ENCODE data around the gene CYP27A1. TPM values are rescaled to one million over a fixed set of nuclear protein-coding genes. Genes with fewer than 3 reads are reported as not detected.

Gene CYP27A1
- total and polyA plus RNA-seq, 9 of the 15 experiments (the other 6 are each of a cell fraction or from before 2014, with no cell fraction given): 0.20 TPM; not detected in 8

DNA sequence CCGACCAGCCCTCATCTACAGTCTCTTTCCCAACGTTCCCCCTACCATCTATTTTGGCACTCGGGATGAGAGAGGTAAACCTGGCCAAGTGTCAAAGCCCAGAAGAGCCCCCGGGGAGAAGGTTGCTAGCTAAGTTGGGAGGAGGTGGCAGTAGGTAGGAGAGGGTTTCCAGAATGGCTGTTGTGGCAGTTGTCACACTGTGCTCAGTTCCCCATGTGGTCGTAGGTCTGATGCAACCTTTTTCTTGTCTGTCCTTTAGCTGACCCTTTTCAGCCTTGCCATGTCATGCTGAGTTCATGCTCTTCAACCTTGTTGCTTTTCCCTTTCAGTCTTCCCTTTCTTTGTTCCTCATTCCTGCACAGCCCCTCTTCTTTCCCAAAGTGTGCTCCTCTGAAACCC, 36.8 kb upstream of the CYP27A1 start (continued):
- TF ChIP-seq ZNF512 (tag; IDR thresholded peaks at IDR 0.05) (no peak), ESRRA (IDR thresholded peaks at IDR 0.05; ENCODE audit: borderline replicate concordance, low read depth) (peak; percentile 69; the same call in 1 of the 2 replicates), NFYB (IDR thresholded peaks at IDR 0.05; ENCODE audit: extremely low read depth, insufficient read length) (no peak), PCBP1 (IDR thresholded peaks at IDR 0.05; ENCODE audit: low read depth, low read length, poor library complexity, severe bottlenecking) (no peak), FOXJ3 (CRISPR knock-in tag; IDR thresholded peaks at IDR 0.05) (no peak), DPF2 (IDR thresholded peaks at IDR 0.05) (peak; percentile 61; the same call in 1 of the 2 replicates), SMC3 (conservative IDR thresholded peaks at IDR 0.05; ENCODE audit: insufficient read depth, low read depth, low read length) (no peak), TCF3 (CRISPR knock-in tag; IDR thresholded peaks at IDR 0.05) (no peak), HDGF (IDR thresholded peaks at IDR 0.05) (peak; percentile 48; the same call in 1 of the 2 replicates), NR4A1 (CRISPR knock-in tag; IDR thresholded peaks at IDR 0.05) (no peak), NR4A1 (tag; IDR thresholded peaks at IDR 0.05) (peak; percentile 71; the same call in 1 of the 2 replicates), SRSF1 (IDR thresholded peaks at IDR 0.05; ENCODE audit: low read depth, low read length) (no peak), SIX5 (IDR thresholded peaks at IDR 0.05; ENCODE audit: borderline replicate concordance in 1 of 2, insufficient read depth in 1 of 2, low read depth in 1 of 2, low read length in 2 of 2) (no peak), POLR2A (conservative IDR thresholded peaks at IDR 0.05) (no peak), GATA2 (CRISPR knock-in tag; IDR thresholded peaks at IDR 0.05) (no peak), EWSR1 (IDR thresholded peaks at IDR 0.05; ENCODE audit: borderline replicate concordance, low read depth, partially characterized antibody) (no peak), BMI1 (IDR thresholded peaks at IDR 0.05; ENCODE audit: low read length) (no peak)
- TF ChIP-seq, protein P1, sequence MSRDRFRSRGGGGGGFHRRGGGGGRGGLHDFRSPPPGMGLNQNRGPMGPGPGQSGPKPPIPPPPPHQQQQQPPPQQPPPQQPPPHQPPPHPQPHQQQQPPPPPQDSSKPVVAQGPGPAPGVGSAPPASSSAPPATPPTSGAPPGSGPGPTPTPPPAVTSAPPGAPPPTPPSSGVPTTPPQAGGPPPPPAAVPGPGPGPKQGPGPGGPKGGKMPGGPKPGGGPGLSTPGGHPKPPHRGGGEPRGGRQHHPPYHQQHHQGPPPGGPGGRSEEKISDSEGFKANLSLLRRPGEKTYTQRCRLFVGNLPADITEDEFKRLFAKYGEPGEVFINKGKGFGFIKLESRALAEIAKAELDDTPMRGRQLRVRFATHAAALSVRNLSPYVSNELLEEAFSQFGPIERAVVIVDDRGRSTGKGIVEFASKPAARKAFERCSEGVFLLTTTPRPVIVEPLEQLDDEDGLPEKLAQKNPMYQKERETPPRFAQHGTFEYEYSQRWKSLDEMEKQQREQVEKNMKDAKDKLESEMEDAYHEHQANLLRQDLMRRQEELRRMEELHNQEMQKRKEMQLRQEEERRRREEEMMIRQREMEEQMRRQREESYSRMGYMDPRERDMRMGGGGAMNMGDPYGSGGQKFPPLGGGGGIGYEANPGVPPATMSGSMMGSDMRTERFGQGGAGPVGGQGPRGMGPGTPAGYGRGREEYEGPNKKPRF (IDR thresholded peaks at IDR 0.05; ENCODE audit: low read depth, low read length): no peak
- TF ChIP-seq, protein P2, sequence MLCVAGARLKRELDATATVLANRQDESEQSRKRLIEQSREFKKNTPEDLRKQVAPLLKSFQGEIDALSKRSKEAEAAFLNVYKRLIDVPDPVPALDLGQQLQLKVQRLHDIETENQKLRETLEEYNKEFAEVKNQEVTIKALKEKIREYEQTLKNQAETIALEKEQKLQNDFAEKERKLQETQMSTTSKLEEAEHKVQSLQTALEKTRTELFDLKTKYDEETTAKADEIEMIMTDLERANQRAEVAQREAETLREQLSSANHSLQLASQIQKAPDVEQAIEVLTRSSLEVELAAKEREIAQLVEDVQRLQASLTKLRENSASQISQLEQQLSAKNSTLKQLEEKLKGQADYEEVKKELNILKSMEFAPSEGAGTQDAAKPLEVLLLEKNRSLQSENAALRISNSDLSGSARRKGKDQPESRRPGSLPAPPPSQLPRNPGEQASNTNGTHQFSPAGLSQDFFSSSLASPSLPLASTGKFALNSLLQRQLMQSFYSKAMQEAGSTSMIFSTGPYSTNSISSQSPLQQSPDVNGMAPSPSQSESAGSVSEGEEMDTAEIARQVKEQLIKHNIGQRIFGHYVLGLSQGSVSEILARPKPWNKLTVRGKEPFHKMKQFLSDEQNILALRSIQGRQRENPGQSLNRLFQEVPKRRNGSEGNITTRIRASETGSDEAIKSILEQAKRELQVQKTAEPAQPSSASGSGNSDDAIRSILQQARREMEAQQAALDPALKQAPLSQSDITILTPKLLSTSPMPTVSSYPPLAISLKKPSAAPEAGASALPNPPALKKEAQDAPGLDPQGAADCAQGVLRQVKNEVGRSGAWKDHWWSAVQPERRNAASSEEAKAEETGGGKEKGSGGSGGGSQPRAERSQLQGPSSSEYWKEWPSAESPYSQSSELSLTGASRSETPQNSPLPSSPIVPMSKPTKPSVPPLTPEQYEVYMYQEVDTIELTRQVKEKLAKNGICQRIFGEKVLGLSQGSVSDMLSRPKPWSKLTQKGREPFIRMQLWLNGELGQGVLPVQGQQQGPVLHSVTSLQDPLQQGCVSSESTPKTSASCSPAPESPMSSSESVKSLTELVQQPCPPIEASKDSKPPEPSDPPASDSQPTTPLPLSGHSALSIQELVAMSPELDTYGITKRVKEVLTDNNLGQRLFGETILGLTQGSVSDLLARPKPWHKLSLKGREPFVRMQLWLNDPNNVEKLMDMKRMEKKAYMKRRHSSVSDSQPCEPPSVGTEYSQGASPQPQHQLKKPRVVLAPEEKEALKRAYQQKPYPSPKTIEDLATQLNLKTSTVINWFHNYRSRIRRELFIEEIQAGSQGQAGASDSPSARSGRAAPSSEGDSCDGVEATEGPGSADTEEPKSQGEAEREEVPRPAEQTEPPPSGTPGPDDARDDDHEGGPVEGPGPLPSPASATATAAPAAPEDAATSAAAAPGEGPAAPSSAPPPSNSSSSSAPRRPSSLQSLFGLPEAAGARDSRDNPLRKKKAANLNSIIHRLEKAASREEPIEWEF (CRISPR knock-in tag; IDR thresholded peaks at IDR 0.05): no peak
- TF ChIP-seq, protein P3, sequence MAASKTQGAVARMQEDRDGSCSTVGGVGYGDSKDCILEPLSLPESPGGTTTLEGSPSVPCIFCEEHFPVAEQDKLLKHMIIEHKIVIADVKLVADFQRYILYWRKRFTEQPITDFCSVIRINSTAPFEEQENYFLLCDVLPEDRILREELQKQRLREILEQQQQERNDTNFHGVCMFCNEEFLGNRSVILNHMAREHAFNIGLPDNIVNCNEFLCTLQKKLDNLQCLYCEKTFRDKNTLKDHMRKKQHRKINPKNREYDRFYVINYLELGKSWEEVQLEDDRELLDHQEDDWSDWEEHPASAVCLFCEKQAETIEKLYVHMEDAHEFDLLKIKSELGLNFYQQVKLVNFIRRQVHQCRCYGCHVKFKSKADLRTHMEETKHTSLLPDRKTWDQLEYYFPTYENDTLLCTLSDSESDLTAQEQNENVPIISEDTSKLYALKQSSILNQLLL (CRISPR knock-in tag; IDR thresholded peaks at IDR 0.05; ENCODE audit: borderline replicate concordance): no peak

Measured in K562 (cell line).